Renal cortical epithelial cell (primary cell): ENCODE data around the gene ZNF573. TPM values are rescaled to one million over a fixed set of nuclear protein-coding genes. Genes with fewer than 3 reads are reported as not detected.

Source experiments
- DNase-seq: peaks from one replicate; pipeline ENCODE4 v3.0.0-alpha.2; 2011; ENCODE audit warnings: low read depth
- total RNA-seq: library from RNA; depleted of rRNA; stranded (reverse); fragments of >200 nt; gene quantifications from 2 replicates; pipeline ENCODE4 v1.2.3, GENCODE V29; 2014

ZNF573 gene
- total RNA-seq, 1 donor from 2014 or later, result 9.7 TPM

DNA sequence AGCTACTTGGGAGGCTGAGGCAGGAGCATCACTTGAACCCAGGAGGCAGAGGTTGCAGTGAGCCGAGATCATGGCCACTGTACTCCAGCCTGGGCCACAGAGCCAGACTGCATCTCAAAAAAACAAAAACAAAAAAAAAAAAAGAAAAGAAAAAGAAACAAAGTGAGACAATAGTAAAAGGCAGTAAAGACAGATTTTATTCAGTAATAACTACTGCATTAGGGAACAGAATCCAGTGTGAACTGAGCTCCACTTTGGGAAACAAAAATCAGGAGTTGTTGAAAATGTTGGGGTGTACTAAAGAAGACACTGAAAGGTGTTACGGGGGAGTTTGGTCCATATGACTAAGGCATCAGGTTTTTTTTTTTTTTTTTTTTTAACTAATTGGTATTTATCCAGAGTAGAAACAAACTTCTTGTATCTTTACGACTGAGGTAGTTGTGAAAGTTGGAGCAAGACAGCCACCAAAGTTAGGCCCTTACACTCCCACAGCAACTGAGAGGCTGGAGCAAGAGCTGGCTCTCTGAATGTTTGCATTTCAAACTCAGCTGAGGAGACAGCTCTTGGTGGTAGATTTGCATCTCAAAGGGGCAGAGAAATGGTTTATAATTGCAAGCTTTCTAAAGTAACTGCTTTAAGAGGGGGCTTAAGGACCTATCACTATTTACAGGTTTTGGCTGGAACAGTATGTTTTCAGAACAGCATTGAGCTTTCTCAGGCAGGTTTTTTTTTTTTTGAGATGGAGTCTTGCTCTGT, 84.1 kb downstream of the ZNF573 start:
- DNase-seq, result no peak

DNA sequence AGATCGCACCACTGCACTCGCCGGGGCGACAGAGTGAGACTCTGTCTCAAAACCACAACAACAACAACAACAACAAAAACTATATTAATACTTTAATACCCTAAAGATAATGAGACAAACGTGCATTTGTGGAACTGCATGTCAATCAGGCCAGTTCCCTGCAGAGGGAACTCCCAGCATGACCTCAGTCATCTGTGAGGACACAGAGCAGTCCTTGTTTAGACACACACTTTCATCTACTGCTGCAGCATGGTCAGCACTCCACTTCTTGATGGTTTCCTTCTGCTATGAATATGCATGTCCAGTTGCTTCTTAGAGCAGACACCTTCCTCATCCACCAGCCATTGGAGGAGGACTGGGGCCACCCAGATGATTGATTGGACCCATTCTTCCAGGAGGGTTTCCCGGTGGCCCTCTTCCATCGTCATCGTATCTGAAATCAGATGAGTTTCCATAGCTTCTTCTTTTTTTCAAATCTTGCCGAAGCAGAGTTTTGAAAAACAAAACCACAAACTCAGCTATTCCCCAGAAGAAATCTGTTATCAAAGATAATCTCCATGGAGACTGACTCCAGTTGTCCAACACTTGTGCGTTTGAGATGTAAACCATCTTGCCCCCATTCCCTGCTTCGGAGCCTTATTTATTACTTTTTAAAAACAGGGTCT, 86.3 kb downstream of the ZNF573 start:
- no peak for DNase-seq

DNA sequence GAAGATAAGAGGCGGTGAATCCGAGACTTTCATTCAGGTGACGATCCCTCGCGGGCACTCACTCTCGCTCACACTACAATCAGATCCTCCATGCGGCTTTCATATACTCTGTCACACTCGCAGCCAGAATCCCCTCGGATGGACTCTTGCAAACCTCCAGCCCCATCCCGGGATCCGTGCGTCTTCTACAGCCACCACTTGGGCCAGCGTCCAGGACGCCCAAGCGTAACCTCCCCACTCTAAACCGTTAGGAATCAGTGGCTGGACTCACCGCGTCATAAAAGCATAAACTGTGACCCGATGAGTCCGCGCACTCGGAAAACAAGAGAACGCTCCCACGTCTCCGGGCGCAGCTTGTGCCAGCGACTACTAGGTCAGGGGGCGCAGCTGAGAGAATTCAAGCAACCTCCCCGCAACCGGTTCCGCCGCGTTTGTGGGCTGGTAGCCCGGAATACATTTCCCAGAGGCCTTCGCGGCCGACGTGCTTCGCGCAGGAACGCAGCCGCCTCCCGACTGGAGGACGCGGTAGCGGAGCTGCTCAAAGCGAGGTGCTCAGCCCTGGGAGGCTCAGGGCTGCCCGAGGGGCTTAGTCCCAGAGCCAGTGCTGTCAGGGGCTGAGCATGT, 87.4 kb downstream of the ZNF573 start:
- peak; percentile 54 for DNase-seq

Other genes starting within 250 kb of the ZNF573 start
- gene ZNF571, start 184.8 kb downstream of the ZNF573 start, total RNA-seq, result 1.9 and 11.6 TPM in 2 replicates
- 0.45 and 3.8 TPM in 2 replicates for gene ZNF540, start 184.7 kb downstream of the ZNF573 start, total RNA-seq
- gene ZFP30, start 124.1 kb downstream of the ZNF573 start, total RNA-seq, result 17.2 and 24.7 TPM in 2 replicates
- gene ZNF607, start 59.8 kb downstream of the ZNF573 start, total RNA-seq, result 3.0 and 11.4 TPM in 2 replicates
- not detected in 2 replicates for gene WDR87, start 127.0 kb upstream of the ZNF573 start, total RNA-seq
- 40.3 and 77.2 TPM in 2 replicates for gene SIPA1L3, start 127.6 kb upstream of the ZNF573 start, total RNA-seq